PFSK-1 (cell line): ENCODE measurements around the gene ZHX3.

Source experiments
- FOXP2 ChIP-seq: optimal IDR thresholded peaks from 2 replicates; pipeline ENCODE3; 2011; ENCODE audit warnings: borderline replicate concordance, control low read depth, inconsistent platforms; ENCODE audit not compliant: insufficient read depth; ENCODE audit errors: extremely low read length, extremely low read depth
- POLR2AphosphoS5 ChIP-seq: IDR thresholded peaks from 2 replicates; pipeline ENCODE4 v1.6.1; 2012; ENCODE audit warnings: low read depth, mild to moderate bottlenecking, control low read depth, low read length, moderate library complexity
- REST ChIP-seq, 2 experiments: IDR thresholded peaks; 2 replicates each; pipeline versions ENCODE4 v1.6.1 to v1.8.0; 2011 to 2012; ENCODE audit warnings: low read depth in 2 of 2, low read length in 2 of 2, control low read depth in 1 of 2, inconsistent platforms in 1 of 2, mild to moderate bottlenecking in 1 of 2, moderate library complexity in 1 of 2; ENCODE audit not compliant: insufficient read depth in 1 of 2
- SIN3A ChIP-seq: IDR thresholded peaks from 2 replicates; pipeline ENCODE4 v1.6.1; 2012; ENCODE audit warnings: mild to moderate bottlenecking, low read length, moderate library complexity, borderline replicate concordance; ENCODE audit not compliant: insufficient read depth
- TAF1 ChIP-seq: IDR thresholded peaks from 2 replicates; pipeline ENCODE4 v1.6.1; 2012; ENCODE audit warnings: low read length, control low read depth, borderline replicate concordance; ENCODE audit not compliant: insufficient read depth

Gene ZHX3

GRCh38 chr20:41249411-41250281, 67.9 kb downstream of the ZHX3 start:
- TF ChIP-seq TAF1, result no peak
- no peak for TF ChIP-seq SIN3A
- TF ChIP-seq POLR2AphosphoS5, result no peak
- TF ChIP-seq FOXP2, result no peak

- TF ChIP-seq POLR2AphosphoS5 (no peak), FOXP2 (no peak), TAF1 (no peak), REST (IDR thresholded peaks at IDR 0.05; ENCODE audit: insufficient read depth in 1 of 2, low read depth in 2 of 2, low read length in 2 of 2) (no peak), SIN3A (no peak)
These were observed 69.0 kb downstream of the ZHX3 start for GRCh38 chr20:41248368-41249024.

DNA sequence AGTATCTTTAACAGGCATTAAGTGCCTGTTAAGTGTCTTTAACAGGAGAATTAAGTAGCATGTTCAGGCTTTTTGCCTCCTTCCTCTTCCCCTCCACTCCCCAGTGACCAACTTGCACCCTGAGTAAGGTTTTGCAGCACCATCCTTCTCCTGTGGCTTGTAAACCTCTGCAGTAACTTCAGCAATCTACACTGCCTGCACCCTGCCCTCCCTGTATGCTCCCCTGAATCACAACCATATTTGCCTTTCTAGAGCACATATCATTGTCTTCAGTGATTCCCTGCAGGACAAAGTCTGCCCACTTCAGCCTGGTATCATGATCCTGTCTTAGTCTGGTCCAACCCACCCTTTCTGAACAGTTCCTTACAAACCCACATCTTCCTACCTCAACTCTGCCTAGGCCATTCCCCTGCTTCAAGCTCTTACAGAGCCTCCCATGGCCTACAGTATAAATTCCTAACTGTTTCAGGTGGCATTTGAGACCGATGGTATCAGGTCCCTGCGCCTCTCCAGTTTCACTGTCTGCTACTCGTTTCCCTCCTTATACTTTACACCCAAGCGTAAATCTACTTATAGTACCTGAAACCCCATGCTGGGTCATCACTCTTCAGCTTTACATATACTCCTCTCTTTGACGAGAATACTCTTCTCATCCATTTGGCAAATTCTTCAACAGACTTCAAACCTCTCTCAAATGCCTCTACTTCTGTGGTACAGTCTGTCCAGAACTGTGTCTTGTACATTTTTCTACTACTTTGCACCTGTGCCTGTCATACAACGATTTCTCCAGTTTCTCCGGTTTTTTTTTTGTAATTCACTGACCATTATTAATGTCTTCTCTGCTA, 69.8 kb downstream of the ZHX3 start:
- TF ChIP-seq TAF1 (no peak), REST (IDR thresholded peaks at IDR 0.05; ENCODE audit: insufficient read depth in 1 of 2, low read depth in 2 of 2, low read length in 2 of 2) (no peak), SIN3A (no peak), POLR2AphosphoS5 (no peak), FOXP2 (no peak)

GRCh38 chr20:41245086-41245707, 72.3 kb downstream of the ZHX3 start:
- TF ChIP-seq SIN3A, result no peak
- no peak for TF ChIP-seq POLR2AphosphoS5
- TF ChIP-seq REST (IDR thresholded peaks at IDR 0.05; ENCODE audit: insufficient read depth in 1 of 2, low read depth in 2 of 2, low read length in 2 of 2), result no peak
- TF ChIP-seq FOXP2, result no peak
- no peak for TF ChIP-seq TAF1

DNA sequence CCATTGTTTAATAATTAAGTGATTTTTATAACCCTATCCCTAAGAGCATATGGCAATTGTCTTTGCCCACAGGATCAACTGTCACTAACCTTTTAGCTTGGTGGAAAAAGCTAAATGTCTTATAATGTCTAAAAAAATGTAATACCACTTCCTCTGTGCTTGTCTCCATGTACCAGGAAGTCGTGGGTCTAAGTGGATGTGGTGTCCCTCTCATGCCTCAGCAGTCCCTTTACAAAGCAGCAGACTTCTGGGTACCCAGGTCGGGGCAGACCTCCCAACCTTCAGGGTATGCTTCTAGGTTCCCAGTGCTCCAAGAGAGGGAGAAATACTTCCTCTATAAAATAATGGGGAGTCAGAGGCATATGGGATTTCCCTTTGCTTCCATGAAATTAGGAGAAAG, 74.7 kb downstream of the ZHX3 start:
- no peak for TF ChIP-seq REST (IDR thresholded peaks at IDR 0.05; ENCODE audit: insufficient read depth in 1 of 2, low read depth in 2 of 2, low read length in 2 of 2)
